ENCODE data around the gene ZNHIT1.
A peak's percentile ranks its signal among the peaks of the same experiment; 100 is the strongest.

GRCh38 chr7:101244375-101245146 is 26.6 kb downstream of the ZNHIT1 start, which contains the start of gene FIS1:
- TF ChIP-seq CTCF (IDR thresholded peaks at IDR 0.05) (peak; percentile 82 to 97 (median 89)), EP300 (IDR thresholded peaks at IDR 0.05) (no peak)
